ENCODE results near the gene CD80. TPM values are rescaled to one million over a fixed set of nuclear protein-coding genes. Genes with fewer than 3 reads are reported as not detected.

The CD80 gene
- polyA plus RNA-seq, 1 of the 3 experiments (the other 2 are of a cell fraction): not detected

DNA sequence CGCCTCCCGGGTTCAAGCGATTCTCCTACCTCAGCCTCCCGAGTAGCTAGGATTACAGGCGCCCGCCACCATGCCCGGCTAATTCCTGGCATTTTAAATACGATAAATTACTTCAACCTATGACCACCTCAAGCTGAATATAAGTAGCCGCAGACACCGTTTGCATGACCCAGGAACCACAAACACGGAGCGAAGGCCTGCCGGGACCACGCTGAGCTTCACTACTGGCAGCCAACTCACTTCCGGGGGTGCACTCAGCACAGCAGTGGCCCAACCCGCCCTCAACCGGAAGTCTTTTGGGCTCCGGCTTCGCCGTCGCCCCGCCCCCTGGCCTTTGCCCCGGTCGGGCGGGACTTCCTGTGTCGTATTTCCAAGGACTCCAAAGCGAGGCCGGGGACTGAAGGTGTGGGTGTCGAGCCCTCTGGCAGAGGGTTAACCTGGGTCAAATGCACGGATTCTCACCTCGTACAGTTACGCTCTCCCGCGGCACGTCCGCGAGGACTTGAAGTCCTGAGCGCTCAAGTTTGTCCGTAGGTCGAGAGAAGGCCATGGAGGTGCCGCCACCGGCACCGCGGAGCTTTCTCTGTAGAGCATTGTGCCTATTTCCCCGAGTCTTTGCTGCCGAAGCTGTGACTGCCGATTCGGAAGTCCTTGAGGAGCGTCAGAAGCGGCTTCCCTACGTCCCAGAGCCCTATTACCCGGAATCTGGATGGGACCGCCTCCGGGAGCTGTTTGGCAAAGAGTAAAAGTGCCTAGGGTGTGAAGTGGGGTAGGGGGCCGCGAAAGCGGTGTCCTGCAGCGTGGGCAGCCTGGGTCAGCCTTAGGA is 61.0 kb downstream of the CD80 start, which contains the start of gene TIMMDC1 (continued):
- TF ChIP-seq IRF3 (IDR thresholded peaks at IDR 0.05; ENCODE audit: low read depth, low read length) (no peak), RXRA (IDR thresholded peaks at IDR 0.05; ENCODE audit: borderline replicate concordance, low read depth) (no peak), EZH2phosphoT487 (IDR thresholded peaks at IDR 0.05; ENCODE audit: borderline replicate concordance, low read depth) (no peak), CTCF (IDR thresholded peaks at IDR 0.05) (no peak), SMC3 (IDR thresholded peaks at IDR 0.05; ENCODE audit: low read depth, low read length) (peak; percentile 6; the same call in 1 of the 2 replicates), MXI1 (IDR thresholded peaks at IDR 0.05; ENCODE audit: low read depth, low read length) (peak; percentile 85), TEAD4 (IDR thresholded peaks at IDR 0.05; ENCODE audit: borderline replicate concordance, insufficient read depth) (no peak), FOXJ3 (CRISPR knock-in tag; IDR thresholded peaks at IDR 0.05) (no peak; the same call in 1 of the 2 replicates)

DNA sequence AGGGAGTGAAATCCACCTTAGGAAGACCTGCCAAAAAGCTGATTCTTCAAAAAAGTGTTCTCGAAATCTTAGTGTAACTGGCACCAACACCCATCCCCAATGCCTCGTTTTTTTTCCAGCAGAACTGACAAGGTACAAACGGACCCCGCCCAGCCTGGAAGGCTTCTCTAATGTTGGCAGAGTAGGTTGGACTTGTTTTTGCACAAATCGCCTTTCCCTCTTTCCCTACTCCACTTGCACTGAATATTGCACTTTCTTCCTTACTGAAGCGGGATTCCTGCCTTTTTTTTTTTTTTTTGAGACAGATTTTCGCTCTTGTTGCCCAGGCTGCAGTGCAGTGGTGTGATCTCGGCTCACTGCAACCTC is 61.6 kb downstream of the CD80 start:
- Histone ChIP-seq H3K9ac (peak overlapping the region; percentile 97), H3K4me2 (peak overlapping the region; percentile 94), H3F3A (replicated peaks; ENCODE audit: insufficient read depth) (peaks cover 5% of the 10 kb centered on the region), H3K4me1 (ENCODE audit: control insufficient read depth in 1 of 2, insufficient read depth in 2 of 2, low read depth in 1 of 2, low read length in 1 of 2) (peaks cover 0 to 8% of the 10 kb centered on the region in 2 experiments; a peak in 1 of 4 replicates), H2AFZ (ENCODE audit: low read depth) (peak overlapping the region; percentile 96), H3K9me3 (no peaks in the 10 kb centered on the region), H3K9me2 (no peaks in the 10 kb centered on the region), H3K4me3 (ENCODE audit: low read depth in 2 of 2, low read length in 1 of 2) (peak overlapping the region; percentile 77 to 99), H3K27me3 (ENCODE audit: insufficient read depth) (no peaks in the 10 kb centered on the region), H3K27ac (ENCODE audit: low read depth in 2 of 2, low read length in 1 of 2) (peak overlapping the region; percentile 71 to 93), H3K79me2 (ENCODE audit: insufficient read depth) (peaks cover 50% of the 10 kb centered on the region), H4K20me1 (ENCODE audit: insufficient read depth) (no peaks in the 10 kb centered on the region), H3K36me3 (replicated peaks in 1 of 2; ENCODE audit: control insufficient read depth in 1 of 2, insufficient read depth in 2 of 2, low read length in 1 of 2) (peaks cover 0 to 7% of the 10 kb centered on the region in 2 experiments)
- DNase-seq: no peak
- CTCF ChIA-PET: interaction anchor here (0.6 to 1.4 kb wide), 3 partner anchors 182 to 222 kb away, joined by 3 to 7 read pairs (median 3); no protein-coding TSS in a partner anchor
- WGBS (ENCODE audit: low lambda C conversion rate): 1% methylated on average over 8 of the region's 8 CpGs
- POLR2A ChIA-PET: interaction anchor here (0.5 to 3.1 kb wide), 18 partner anchors 9 to 204 kb away, joined by 3 to 21 read pairs (median 4); partner anchors contain the start of genes ADPRH, ARHGAP31, COX17 and POGLUT1
- TF ChIP-seq YY1 (IDR thresholded peaks at IDR 0.05; ENCODE audit: low read depth) (no peak), SMC3 (IDR thresholded peaks at IDR 0.05; ENCODE audit: low read depth, low read length) (no peak), RXRA (IDR thresholded peaks at IDR 0.05; ENCODE audit: borderline replicate concordance, low read depth) (no peak), RFX5 (IDR thresholded peaks at IDR 0.05; ENCODE audit: low read length) (no peak), GATA2 (CRISPR knock-in tag; IDR thresholded peaks at IDR 0.05) (no peak), ELF1 (IDR thresholded peaks at IDR 0.05) (no peak), PBX3 (IDR thresholded peaks at IDR 0.05) (no peak), TEAD4 (IDR thresholded peaks at IDR 0.05; ENCODE audit: borderline replicate concordance, insufficient read depth) (no peak)

Data from SK-N-SH (cell line).